HG02763 (cell line): ENCODE measurements around the gene SLC25A13.

ENCODE experiments used
- ATAC-seq: cut with Tn5 transposase; IDR thresholded peaks from one replicate; pipeline ENCODE4 v1.9.1; 2021; ENCODE audit warnings: mild to moderate bottlenecking, moderate library complexity; ENCODE audit not compliant: unreplicated experiment

Gene SLC25A13

GRCh38 chr7:96244244-96244991 lies 77.5 kb downstream of the SLC25A13 start:
- no peak for ATAC-seq

- ATAC-seq, result no peak
Measured at GRCh38 chr7:96243241-96243640, 78.7 kb downstream of the SLC25A13 start.

GRCh38 chr7:96241855-96242254 lies 80.0 kb downstream of the SLC25A13 start:
- ATAC-seq, result no peak

DNA sequence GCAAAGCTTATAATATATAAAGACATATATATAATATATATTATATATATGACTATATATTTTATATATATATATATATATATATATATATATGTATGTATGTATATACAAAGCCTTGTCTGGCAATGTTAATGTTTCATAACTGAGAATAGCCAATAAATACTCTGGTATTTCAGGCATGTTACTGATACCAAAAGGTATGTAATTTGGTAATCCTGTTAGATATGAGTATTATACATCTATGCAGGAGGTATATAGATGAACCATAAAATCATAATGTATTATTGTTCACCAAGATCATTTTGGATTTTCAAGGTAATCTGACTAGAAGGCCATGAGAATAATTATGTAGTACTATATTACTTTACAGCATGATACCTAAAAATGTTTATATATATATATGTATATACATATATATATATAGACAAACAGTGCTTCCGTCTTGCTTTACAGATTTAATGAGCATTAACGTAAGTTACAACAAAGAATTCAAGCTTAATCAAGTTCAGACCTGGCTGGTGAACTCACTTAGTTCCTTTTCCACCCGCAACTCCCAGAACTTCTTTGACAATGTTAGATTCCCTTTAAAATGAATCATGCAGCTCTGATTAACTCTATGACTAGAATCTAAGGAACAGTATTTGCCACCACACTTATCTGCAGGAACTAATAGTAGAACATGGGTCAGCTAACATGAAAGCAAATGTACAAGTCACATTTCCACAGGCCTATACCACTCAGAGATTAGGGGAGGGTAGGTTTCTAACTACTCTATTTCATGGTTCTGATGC lies 82.7 kb downstream of the SLC25A13 start:
- ATAC-seq, result no peak

DNA sequence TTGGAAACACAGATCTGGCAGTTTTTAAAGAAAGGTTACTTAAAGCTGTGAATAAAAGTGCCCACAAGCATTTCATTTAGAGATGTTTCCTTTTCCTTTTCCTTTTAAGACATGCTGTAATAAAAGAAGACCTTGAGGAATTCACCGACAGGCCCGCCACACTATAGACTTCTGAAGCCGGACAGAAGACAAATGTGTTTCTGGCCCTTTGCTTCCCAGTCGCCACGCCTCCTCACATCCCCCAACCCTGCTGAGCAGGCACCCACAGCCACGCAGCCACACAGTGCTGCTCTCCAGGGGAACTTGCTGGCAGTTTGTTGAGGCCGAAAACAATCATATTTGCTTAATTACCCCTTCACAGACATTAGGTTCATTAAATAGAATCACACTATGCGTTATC lies 83.4 kb downstream of the SLC25A13 start:
- ATAC-seq, result no peak

- no peak for ATAC-seq
Measured at GRCh38 chr7:96237040-96237439, 84.9 kb downstream of the SLC25A13 start.

GRCh38 chr7:96236198-96237039 lies 85.5 kb downstream of the SLC25A13 start:
- ATAC-seq, result no peak

DNA sequence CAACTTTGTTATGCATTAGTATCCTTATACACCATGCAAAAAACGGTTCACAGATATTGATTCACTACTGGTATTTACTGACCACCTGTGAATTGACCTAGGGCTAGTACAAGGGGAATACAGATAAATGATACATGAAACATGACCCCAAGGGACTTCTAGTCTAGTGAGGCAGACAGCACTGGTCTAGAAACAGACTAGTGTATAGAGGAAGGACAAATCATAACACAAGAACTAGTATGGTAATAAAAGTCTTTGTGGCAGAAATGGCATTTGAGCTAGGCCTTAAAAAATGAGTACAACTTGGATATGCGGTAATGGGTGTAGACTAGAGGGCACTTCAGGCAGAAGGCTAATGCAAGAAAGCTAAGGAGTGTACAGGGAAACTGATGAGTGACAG lies 86.6 kb downstream of the SLC25A13 start:
- no peak for ATAC-seq

DNA sequence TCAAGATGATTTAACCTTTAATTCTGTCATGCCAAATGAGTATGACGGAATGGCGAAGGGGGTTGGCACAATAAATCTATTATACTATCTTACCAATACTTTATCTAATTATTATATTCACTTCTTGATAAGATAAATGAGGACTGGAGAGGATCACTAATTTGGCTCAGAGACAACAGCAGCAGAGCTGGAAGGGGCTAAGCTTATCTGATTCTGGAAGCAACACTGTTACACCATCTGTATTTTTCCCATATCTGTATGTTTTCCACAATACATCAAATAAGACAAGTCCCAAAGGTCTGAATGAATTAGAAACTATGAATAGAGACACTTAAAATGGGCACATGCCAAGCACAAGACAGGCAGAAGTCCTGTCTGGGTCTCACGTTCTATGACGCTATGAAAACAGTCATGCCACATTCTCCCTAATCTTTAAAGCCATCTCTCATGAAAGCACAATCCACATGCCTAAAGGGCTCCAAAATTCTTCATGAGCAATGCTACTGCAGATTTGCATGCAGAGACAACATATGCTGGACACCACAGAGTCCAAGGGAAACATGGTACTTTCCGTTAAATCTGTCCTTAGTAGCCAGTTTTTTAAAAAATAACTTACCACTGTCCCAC lies 88.3 kb downstream of the SLC25A13 start:
- no peak for ATAC-seq

GRCh38 chr7:96233084-96233483 lies 88.8 kb downstream of the SLC25A13 start:
- ATAC-seq, result no peak

DNA sequence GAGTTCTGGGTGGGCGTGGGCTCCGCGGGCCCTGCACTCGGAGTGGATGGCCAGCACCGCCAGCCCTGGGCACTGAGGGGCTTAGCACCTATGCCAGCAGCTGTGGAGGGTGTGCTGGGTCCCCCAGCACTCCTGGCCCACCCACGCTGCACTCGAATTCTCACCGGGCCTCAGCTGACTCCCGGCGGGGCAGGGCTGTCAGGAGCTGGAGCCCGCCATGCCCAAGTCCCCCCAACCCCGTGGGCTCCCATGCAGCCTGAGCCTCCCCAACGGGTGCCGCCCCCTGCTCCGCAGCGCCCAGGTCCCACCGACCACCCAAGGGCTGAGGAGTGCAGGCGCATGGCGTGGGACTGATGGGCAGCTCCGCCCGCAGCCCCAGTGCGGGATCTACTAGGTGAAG lies 93.1 kb downstream of the SLC25A13 start:
- ATAC-seq, result no peak

DNA sequence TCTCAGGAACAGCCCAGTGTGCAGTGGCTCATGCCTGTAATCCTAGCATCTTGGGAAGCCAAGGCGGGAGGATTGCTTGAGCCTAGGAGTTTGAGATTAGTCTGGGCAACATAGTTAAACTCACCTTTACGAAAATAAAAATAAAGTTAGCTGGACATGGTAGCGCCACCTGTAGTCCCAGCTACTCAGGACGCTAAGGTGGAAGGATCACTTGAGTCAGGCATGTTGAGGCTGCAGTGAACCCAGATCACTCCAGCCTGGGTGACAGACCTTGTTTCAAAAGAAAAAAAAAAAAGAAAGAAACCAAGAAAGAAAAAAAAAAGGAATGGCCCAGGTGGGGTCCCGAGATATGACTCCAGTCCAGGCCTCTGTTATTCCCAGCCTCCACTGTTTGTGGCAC lies 96.6 kb downstream of the SLC25A13 start:
- ATAC-seq, result no peak

DNA sequence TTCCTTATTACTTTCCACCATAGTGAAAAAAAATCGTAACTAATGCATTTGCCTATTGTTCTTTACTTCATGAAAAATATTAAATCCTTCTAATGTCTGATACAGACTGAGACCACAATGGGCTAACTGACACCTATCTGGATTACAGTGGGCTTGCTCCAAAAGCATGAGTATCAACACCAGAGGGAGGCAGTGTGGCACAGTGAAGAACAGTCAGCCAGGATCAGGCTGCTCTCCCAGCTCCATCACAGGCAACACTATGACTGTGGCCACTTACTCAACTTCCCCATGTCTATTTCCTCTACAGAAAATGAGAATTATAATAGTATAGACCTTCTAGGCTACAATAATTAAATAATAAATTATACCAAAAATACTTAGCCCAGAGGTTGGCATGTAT lies 97.2 kb downstream of the SLC25A13 start:
- no peak for ATAC-seq

- ATAC-seq, result no peak
Measured at GRCh38 chr7:96224073-96224472, 97.8 kb downstream of the SLC25A13 start.

- no peak for ATAC-seq
Measured at GRCh38 chr7:96221888-96222287, 100.0 kb downstream of the SLC25A13 start.

GRCh38 chr7:96219378-96220130 lies 102.3 kb downstream of the SLC25A13 start:
- no peak for ATAC-seq

GRCh38 chr7:96218664-96219243 lies 103.1 kb downstream of the SLC25A13 start:
- no peak for ATAC-seq

DNA sequence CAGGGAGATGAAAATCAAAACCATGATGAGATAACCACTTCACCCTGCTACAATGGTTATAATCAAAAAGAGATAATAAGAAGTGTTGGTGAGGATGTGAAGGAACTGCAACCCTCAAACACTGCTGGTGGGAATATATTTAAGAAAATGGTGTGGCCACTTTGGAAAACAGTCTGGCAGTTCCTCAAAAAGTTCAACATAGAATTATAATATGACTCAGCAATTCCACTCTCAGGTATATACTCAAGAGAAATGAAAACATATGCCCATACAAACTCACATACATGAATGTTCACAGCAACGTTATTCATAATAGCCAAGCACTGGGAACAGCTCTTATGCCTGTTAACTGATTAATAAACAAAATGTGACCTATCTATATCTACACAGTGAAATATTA lies 104.8 kb downstream of the SLC25A13 start:
- no peak for ATAC-seq

DNA sequence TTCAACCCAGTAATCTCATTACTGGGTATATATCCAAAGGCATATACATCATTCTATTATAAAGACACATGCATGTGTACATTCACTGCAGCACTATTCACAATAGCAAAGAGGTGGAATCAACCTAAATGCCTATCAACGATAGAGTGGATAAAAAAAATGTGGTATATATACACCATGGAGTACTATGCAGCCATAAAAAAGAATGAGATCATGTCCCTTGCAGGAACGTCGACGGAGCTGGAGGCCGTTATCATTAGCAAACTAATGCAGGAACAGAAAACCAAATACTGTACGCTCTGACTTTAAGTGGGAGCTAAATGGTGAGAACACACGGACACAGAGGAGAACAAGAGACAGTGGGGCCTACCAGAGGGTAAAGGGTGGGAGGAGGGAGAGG lies 105.5 kb downstream of the SLC25A13 start:
- no peak for ATAC-seq

DNA sequence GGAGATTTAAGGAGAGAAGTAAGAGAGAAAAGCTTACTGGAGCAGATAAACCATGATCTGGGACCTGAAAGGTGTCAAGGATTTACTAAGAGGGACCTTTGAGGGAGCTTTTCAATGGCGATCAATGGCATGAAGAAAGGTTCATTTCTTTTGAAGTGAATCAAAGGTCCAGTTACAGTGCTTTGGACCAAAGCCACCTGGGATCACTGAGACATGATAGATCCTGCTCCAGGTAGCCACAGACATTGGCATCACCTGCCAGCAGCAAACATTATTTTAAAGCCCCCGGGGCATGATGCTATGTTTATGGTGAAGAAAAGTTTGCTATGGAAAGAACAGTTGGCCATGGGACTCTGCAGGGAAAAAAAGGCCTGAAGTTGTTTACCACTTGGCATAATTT lies 109.4 kb downstream of the SLC25A13 start:
- no peak for ATAC-seq
